ENCODE results near the gene FLNA.
"Not testable (repeated sequence)": the region's sequence is repeated elsewhere in the genome, so short reads cannot be mapped to it uniquely, and the experiment has no call there.

FLNA gene

DNA sequence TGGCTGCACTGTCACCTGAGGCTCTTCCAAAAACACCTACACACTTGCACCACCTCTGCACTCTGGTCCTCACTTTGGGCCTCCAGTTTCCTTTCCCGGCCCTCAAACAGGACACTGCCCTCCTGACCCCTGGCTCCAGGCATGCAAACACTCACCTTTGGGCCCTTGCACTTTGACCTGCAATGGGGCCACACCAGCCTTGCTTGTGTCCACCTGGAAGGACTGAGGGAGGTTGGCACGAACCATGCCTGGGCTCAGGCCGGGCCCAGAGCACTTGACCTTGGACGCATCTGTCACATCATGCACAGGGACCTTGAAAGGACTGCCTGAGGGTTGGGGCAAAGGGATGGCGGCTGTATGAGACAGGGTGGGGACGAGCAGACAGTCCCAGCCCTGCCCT is 15.6 kb downstream of the FLNA start:
- DNase-seq (ENCODE audit: low read depth in 2 of 2): no peak

DNA sequence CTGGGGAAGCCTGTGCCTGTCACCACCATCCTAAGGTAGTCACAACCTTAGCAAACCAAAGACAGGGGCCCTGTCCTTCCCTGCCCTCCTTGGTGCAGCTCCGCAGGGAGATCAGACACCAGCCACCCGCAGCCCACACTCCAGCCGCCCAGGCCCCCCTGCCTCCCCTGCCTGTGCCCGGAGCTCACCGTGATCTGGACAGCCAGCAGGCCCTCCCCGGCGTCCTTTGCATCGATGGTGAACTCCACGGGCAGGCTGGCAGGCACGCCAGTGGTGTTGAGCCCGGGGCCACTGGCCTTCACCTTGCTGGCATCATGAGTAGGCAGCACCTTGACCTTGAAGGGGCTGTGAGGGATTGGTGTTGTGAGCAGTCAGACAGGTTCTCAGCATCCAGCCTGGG is 16.4 kb downstream of the FLNA start:
- no peak for DNase-seq (ENCODE audit: low read depth in 2 of 2)

DNA sequence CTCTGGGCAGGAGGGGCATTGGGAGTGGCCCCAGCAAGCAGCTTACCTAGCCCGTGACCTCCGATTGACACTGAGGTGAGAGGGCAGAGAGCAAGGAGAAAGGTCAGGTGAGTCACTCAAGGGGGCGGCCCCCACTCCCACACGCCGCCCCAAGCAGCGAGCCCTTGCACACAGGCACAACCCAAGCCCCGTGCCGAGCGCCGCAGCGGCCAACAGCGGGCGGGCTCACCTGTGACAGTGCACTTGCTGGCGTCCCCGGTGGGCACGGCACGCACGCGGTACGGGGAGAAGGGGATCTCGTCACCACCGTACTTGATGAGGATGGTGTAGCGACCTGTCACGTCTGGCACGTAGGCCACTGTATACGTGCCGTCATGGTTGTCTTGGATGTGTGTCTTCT is 17.2 kb downstream of the FLNA start:
- no peak for DNase-seq (ENCODE audit: low read depth in 2 of 2)

DNA sequence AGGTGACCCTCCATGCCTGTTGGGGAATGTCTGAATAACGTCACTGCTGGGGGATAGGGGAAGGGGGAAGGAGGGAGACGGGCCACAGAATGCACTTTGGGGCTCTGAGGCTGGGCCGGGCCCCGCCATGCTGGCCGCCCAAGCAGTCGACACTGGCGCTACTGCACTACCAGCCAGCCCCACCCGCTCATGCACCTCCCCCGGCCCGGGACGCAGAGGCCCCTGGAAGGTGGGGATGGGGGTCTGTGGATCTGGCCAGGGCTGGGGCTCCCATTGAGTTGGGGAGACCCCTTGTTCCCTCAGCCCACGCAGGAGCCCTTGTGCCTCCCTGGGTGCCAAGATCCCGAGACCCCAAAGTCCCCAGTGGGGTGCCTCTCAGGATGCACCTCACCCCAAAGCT is 17.8 kb downstream of the FLNA start:
- no peak for DNase-seq (ENCODE audit: low read depth in 2 of 2)

DNA sequence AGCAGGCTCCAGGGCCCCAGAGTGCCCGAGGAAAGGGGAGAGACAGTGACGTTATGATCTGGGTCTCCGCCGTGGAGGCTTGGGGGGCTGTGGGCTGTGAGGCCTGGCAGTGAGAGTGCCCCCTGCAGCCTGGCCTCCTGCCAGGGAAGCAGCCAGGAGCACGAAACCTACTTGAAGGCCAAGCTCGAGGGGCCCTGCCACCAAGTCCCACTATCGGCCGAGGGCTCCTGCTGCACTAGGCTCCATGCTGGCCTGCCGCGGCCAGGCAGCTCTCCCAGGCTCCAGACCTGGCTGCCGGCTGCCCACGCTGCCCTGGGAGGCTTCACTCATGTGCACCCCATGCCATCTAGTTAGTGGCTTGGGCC is 18.7 kb downstream of the FLNA start:
- DNase-seq (ENCODE audit: low read depth in 2 of 2): no peak

DNA sequence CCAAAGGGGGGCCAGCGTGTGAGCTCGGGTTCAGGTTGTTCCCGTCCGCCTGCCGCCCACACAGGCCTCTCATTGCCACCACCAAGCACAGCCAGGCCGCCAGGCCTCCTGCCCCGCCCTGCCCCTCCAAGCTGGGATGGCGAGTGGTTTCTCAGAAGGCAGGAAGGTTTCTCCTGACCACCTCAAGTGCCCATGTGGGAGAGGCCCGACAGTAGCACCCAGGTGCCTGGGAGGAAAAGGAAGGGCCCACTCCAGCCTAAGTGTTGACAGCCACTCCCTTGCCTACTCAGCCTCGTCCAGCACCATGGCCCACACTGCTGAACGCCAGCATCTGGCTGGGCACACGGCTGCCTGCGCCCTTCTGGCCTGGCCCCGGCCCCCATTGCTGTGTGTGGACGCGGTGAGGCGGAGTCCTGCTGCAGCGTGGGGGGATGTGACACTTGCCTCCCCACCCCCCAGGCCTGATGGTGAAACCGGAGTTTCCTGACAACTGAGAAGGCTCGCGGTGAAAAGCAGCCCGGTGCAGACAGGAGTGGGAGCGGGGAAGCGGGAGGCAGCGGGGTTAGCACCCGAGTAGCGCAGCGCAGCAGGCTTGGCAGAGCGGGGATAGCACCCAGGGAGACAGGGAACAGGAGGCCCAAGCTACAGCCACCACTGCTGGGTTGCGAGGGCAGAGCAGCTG is 19.2 kb downstream of the FLNA start:
- DNase-seq (ENCODE audit: low read depth in 2 of 2): no peak

DNA sequence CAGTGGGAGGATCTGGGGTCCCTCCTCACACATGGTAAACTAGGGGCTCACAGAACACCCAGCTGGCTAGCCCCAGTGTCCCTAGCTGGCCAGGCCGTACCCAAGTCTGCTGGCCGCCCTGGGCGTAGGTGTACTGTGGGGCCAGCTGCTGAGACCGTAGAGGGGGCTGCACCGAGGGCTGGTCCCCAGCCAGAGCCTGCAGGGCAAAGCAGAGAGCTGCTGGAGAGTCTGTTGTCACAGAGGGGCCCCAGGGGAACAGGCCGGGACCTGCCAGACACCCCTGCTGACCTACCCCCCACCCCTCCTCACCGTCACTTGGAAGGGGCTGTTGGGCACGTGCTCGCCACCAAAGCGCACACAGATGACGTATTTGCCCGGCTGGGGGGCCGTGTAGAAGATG is 19.9 kb downstream of the FLNA start:
- no peak for DNase-seq (ENCODE audit: low read depth in 2 of 2)

DNA sequence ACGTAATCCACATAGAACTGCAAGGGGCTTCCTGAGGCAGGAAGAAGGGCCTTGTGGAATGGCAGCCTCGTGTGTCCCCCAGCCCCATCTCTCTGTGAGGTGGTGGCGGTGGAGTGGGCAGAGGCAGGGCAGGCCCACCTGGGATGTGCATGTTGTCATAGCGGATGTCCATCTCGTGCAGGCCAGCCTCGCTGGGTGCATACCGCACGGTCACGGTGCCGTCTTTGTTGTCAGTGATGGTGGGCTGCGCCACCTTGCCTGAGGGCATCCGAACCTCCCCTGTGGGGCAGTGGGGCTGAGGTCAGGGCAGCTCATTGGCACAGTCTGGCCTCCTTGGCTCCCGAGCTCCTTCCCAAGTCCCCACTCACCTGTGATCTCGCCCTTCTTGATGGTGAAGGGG is 20.4 kb downstream of the FLNA start:
- no peak for DNase-seq (ENCODE audit: low read depth in 2 of 2)

DNA sequence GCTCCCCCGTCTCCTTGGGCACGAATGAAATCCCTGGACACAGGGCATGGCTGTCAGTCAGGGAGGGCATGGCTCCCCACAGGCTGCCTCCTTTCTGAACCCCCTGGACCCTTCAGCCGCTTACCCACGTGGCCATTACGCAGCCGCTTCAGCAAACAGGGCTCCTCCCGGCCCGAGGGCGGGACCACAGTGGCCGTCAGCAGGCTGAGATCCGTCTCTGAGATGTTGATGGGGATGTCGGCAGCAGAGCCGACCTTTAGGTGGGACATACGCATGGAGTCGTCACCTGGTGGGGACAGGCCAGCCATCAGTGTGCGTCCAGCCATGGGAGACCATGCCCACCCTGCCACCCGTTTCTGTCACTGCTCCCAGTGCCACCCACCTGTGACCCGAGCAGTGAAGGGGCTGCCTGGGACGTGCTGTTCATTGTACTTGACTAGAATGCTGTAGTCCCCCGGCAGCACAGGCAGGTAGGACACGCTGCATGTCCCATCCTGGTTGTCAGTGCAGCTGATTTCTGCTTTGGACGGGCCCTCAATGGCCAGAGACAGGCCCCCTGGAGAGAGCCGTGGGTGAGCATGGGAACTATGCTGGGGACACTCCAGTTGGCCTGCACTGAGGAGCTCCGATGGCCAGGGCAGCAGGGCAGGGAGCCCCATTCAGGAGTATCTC is 21.1 kb downstream of the FLNA start:
- DNase-seq (ENCODE audit: low read depth in 2 of 2): no peak

DNA sequence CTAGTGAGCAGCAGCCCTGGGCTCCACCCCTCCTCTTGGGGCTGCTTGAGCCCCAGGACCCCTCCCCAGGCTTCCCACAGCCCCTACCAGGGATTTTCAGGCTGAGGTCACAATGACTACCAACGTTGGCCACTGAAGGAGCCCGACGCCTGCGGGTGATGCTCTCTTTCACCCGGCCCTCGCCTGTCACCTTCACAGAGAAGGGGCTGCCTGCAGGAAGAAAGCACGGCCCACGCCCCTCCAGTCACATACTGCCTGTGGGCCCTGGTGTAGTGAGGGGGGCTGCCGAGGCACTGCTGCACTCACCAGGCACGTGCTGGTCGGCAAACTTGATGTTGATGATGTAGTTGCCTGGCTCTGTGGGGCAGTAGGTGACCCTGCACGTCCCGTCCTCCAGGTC is 22.0 kb downstream of the FLNA start:
- no peak for DNase-seq (ENCODE audit: low read depth in 2 of 2)

DNA sequence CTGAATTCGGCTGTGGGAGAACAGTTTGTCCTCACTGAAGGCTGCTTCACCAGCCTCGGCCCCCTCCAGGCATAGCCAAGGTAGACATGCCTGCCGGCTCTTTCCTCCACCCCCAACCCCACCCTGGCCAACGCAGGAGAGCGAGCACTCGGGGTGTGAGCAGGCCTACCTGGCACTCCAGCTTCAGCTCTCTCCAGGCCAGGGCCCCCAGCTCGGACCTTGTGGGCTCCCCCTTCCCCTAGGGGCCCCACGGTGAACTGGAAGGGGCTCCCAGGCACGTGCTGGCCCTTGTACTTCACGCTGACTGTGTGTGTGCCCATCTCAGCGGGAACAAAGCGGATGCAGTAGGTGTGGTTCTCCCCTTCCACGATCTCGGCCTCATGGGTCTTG is 22.4 kb downstream of the FLNA start:
- no peak for DNase-seq (ENCODE audit: low read depth in 2 of 2)

DNA sequence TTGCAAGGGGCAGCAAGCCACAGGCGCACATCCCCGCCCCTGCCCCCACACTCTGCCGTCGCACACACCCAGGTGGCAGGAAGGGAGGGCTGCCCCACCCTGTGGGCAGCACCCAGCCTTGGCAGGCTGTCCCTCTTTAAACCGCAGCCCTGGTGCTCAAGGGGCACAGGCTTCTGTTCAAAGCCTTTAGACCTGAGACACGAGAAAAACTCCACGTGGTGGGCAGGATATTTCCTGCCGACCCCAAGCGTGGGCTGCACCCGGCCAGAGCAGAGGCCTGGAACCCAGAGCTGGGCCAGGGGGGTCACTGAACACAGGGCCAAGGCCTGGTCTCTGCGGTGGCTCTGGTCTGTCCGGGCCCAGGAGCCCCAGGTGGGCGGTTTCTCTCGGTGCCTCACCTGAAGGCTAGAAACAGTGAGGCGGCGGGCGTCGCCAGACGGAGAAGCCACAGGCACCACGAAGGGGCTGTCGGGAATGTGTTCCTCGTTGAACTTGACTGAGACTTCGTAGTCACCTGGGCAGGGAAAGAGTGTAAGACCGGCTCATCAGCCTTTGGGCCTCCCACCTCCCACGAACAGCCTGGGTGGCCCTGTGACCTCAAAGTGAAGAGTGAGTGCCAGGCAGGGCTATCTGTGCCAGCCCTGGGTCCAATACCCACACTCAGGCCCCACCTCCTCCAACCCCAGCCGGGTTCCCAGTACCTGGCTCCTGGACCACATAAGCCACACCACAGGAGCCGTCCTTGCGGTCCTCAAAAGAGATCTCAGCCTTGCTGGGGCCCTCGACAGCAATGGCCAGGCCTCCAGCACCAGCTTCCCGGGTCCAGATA is 23.0 kb downstream of the FLNA start:
- DNase-seq (ENCODE audit: low read depth in 2 of 2): no peak

DNA sequence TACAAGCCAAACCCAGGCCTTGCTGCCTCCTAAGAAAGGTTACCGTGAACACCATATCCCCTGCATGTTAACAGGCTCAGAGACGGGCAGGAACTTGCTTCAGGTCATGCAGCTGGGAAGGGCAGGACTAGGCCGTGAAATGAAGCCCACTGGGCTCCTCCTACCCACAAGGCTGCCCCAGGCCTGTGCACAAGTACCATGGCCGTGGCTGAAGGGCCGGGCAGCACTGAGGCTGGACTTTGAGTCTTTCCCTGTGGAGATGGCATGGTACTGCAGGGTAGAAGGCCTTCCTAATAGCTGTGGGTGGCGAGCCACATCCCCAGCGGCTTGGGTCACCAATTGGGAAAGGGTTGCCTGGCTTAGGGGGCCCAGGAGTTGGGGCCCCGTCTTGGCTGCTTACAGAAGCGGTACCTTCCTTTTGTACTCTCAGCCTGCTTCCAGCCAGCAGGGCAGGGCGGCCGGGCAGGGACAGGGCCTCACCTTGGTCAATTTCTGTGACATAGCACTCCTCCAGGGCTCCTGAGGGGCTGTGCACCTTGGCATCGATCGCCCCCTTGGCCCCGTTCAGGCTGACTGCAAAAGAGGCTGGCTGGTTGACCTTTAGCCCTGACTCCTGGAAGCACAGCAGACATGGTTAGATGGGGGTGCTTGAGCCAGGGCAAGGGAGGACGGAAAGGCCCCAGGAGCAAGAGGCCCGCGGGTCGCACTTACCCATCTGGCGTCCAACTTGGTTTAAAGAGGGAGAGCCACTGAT is 23.8 kb downstream of the FLNA start:
- DNase-seq (ENCODE audit: low read depth in 2 of 2): no peak

DNA sequence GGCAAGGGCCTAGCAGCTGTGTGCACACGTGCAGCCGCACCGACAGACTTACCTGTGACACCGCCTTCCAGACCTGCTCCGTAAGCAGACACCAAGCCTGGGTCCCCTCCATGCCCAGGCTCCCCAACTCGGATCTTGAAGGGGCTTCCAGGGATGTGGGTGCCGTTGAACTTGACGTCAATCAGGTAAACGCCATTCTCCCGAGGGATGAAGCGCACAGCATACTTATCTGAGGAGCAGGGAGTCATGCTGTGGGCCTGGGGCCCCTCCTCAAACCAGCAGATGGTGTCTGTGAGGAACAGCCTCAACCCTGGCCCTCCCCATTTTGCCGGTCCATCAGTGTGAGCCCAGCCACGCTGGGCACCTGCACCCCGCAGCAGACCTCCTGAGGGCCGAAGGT is 24.5 kb downstream of the FLNA start:
- no peak for DNase-seq (ENCODE audit: low read depth in 2 of 2)

DNA sequence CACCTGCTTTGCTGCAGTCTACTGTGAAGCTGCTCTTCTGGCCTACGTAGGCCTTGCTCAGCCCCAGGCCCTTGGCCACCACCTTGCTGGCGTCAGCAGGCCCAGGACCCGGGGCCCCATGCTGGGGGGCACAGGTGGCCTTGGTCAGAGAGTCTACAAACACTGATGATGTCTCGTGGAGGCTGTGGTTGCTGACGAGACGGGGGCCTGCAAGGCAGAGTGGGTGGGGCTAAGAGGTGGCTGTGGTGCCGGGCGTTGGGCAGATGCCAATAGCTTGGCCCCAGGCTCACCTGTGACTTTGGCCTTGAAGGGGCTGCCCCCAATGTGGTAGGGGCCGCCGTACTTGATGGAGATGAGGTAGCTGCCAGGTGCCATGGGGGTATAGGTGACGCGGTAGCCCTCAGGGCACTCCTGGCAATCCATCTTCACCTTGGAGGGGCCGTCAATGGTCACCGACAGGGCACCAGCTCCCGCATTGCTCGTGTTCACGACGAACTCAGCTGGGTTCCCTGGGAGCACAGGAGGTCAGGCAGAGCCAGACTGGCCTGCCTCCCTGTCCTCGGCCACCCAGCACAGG is 25.0 kb downstream of the FLNA start:
- DNase-seq (ENCODE audit: low read depth in 2 of 2): no peak

DNA sequence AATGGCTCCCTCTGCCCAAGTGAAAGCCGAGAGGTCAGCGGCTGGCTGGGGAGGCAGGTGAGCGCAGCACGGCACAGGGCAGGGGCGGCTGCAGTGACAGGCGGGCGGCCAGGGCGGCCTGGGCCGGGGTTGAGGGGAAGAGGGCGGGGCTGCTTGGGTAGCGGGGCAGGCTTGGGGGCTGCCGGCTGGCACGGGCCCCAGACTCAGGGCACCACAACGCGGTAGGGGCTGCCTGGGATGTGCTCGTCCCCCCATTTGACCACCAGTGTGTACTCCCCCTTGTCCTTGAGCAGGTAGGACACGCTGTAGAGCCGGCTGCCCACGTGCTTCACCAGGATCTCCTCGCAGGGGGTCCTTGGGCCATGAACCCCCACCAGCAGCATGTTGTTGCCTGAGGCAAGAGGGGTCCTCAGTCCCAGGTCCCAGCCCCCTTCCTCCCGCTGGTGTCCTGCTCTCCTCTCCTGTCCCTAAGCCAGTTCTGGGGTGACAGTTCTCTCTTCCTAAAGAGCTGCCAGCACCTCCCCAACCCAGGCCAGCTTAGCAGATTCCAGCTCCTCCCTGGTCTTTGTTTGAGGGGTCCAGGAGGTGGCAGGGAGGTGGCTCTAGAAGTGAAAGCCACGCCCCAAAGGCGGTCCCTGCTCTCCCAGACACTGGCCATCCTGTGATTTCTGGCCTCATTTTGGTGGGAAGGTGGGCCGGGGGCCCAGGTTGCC is 25.6 kb downstream of the FLNA start:
- DNase-seq (ENCODE audit: low read depth in 2 of 2): no peak

DNA sequence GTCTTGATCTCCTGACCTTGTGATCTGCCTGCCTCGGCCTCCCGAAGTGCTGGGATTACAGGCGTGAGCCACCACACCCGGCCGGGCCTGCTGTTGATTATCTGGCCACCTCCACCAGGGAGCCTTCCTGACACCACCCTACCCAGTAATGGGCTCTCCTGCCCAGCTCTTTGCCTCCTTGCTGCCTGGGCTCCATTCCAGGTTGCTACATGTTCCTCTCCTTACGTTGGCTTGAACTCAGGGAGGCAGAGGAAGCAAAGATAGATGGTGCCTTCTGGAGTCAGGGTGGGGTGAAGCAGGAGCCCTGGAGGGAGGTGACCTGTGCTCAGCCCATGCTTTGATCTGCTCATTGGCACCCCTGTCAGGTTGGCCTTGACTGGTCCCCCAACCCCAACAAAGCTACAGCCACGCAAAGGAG is 26.3 kb downstream of the FLNA start:
- no peak for DNase-seq (ENCODE audit: low read depth in 2 of 2)

DNA sequence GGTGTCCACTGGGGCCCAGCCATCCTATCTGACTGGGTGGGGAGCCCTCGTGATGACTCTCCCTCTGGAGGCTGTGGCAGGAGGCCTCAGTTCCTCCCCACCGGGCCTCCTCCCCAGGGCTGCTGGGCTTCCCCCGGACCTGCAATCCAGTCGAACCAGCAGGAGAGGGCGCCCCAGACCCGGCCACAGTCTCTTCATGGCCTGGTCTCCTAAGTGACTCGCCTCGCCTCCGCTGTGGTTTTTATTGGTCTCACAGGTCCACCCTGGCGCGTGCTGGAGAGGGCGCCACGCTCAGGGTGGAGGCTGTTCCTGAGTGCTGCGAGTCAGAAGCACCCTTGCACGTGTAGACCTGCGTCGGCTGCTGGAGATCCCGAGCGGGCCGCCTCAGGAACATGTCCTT is 30.8 kb downstream of the FLNA start:
- DNase-seq (ENCODE audit: low read depth in 2 of 2): not testable (repeated sequence)

DNA sequence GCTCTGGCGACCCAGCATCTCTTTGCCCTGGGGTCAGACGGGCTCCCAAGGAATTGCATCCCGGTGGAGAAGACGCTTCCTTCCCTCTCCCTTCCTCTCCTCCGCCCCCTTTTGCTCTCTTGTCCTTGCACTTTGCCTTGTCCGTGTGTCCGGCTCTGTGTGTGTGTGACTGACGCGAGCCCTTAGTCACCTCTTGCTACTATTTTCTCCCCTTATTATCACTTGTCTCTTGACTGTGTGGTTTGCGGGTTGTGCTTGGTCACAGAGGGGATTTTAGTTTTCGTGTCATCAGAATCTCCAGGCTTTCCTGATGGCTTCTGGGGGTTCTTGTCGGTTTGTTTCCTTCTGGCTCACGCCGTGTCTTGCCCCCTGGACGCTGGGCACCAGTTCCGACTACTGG is 31.4 kb downstream of the FLNA start:
- not testable (repeated sequence) for DNase-seq (ENCODE audit: low read depth in 2 of 2)

DNA sequence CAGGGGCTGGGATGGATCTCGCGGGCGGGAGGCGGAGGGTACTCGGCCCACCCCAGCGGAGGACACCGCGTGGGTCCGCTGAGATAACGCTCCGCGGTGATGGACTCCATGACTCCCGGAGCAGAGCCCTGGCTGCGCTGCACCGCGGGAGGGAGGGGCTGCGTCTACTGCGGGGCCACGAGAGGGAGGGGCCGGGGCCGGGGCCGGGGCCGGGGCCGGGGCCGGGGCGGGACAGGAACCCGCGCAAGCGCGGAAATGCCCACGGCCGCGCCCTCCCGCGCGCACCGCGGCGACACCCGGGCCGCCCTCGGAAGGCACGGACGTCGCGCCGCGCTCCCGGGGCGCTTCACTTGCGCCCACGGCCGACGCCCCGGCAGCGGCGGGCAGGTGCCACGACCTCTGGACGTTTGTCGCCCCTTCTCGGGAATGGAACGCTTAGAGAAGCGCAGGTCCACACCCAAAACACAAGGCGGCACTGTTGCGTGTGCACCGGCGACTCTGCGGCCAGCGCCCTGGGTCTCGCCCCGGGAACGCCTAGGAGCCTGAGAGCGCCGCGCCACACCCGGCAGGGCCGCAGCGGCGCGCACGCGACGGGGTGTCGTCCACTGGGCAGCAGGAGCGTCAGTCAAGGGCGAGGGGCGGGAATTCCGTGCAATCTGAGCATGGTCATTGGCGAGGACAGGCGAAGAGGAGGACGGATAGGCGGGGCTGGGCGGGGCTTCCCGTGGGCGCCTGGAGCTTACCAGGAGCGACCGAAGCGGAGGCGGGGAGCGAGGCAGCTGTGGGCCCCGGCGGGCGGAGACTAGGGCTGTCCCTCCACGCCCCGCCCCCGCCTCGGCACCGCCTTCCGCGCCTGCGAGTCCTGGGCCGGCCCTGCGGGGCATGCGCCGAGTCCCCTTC is 32.8 kb downstream of the FLNA start:
- DNase-seq (ENCODE audit: low read depth in 2 of 2): not testable (repeated sequence)

Data from stimulated activated CD8-positive, alpha-beta memory T cell treated with anti-CD3 and anti-CD28 coated beads, Interleukin-7, amount 100 ng/mL, for 1 hour (primary cell).